GM12873 (cell line): Measurements from ENCODE around the gene TUBE1.

Experiments
- CTCF ChIP-seq: IDR thresholded peaks from 2 replicates; pipeline ENCODE4 v1.5.1; 2012; ENCODE audit warnings: low read depth, mild to moderate bottlenecking, moderate library complexity, low read length, control low read depth; ENCODE audit not compliant: insufficient read depth; ENCODE audit errors: missing control alignments

Gene TUBE1

GRCh38 chr6:112038756-112039430 is 48.4 kb downstream of the TUBE1 start:
- no peak for TF ChIP-seq CTCF

- no peak for TF ChIP-seq CTCF
Observed at GRCh38 chr6:112038268-112038667, 49.0 kb downstream of the TUBE1 start.

- TF ChIP-seq CTCF = no peak
Observed at GRCh38 chr6:112037783-112038216, 49.5 kb downstream of the TUBE1 start.

- no peak for TF ChIP-seq CTCF
Observed at GRCh38 chr6:112036088-112036637, 51.1 kb downstream of the TUBE1 start.

- no peak for TF ChIP-seq CTCF
Observed at GRCh38 chr6:112034616-112034995, 52.7 kb downstream of the TUBE1 start.

- no peak for TF ChIP-seq CTCF
Observed at GRCh38 chr6:112033791-112034615, 53.3 kb downstream of the TUBE1 start.

- no peak for TF ChIP-seq CTCF
Observed at GRCh38 chr6:112032728-112033127, 54.6 kb downstream of the TUBE1 start.
